Activated effector memory CD4-positive, alpha-beta T cell treated with anti-CD3 and anti-CD28 coated beads, Interleukin-2, amount 50 U/mL, for 16 hours (primary cell): ENCODE measurements around the gene CMC1.
"Not testable (repeated sequence)": the region's sequence is repeated elsewhere in the genome, so short reads cannot be mapped to it uniquely, and the experiment has no call there.

Experiments used
- DNase-seq: peaks from one replicate; pipeline ENCODE4 v3.0.0-alpha.2; 2020

CMC1 gene

GRCh38 chr3:28247286-28247685 lies 5.9 kb downstream of the CMC1 start:
- no peak for DNase-seq

GRCh38 chr3:28250999-28251398 lies 9.6 kb downstream of the CMC1 start:
- no peak for DNase-seq

GRCh38 chr3:28252001-28252431 lies 10.6 kb downstream of the CMC1 start:
- no peak for DNase-seq

- no peak for DNase-seq
These were observed 11.8 kb downstream of the CMC1 start for GRCh38 chr3:28253040-28253715.

GRCh38 chr3:28262001-28262400 lies 20.6 kb downstream of the CMC1 start:
- no peak for DNase-seq

GRCh38 chr3:28265641-28266040 lies 24.2 kb downstream of the CMC1 start:
- no peak for DNase-seq

GRCh38 chr3:28267984-28268849 lies 26.8 kb downstream of the CMC1 start:
- no peak for DNase-seq

- no peak for DNase-seq
These were observed 27.6 kb downstream of the CMC1 start for GRCh38 chr3:28268989-28269388.

- not testable (repeated sequence) for DNase-seq
These were observed 28.5 kb downstream of the CMC1 start for GRCh38 chr3:28269884-28270283.

GRCh38 chr3:28273837-28274236 lies 32.4 kb downstream of the CMC1 start:
- no peak for DNase-seq

- DNase-seq = no peak
These were observed 37.5 kb downstream of the CMC1 start for GRCh38 chr3:28278918-28279317.

GRCh38 chr3:28279770-28280169 lies 38.4 kb downstream of the CMC1 start:
- no peak for DNase-seq

GRCh38 chr3:28280781-28281180 lies 39.4 kb downstream of the CMC1 start:
- no peak for DNase-seq

- no peak for DNase-seq
These were observed 45.2 kb downstream of the CMC1 start for GRCh38 chr3:28286595-28286994.

GRCh38 chr3:28287046-28287445 lies 45.6 kb downstream of the CMC1 start:
- no peak for DNase-seq

- DNase-seq = no peak
These were observed 49.5 kb downstream of the CMC1 start for GRCh38 chr3:28290863-28291300.

GRCh38 chr3:28291577-28291976 lies 50.2 kb downstream of the CMC1 start:
- DNase-seq = no peak

GRCh38 chr3:28292622-28293021 lies 51.2 kb downstream of the CMC1 start:
- no peak for DNase-seq

GRCh38 chr3:28294667-28295413 lies 53.4 kb downstream of the CMC1 start:
- no peak for DNase-seq

GRCh38 chr3:28295898-28296490 lies 54.6 kb downstream of the CMC1 start:
- no peak for DNase-seq

GRCh38 chr3:28299705-28300104 lies 58.3 kb downstream of the CMC1 start:
- DNase-seq = no peak

- no peak for DNase-seq
These were observed 59.0 kb downstream of the CMC1 start for GRCh38 chr3:28300345-28300962.

- no peak for DNase-seq
These were observed 60.3 kb downstream of the CMC1 start for GRCh38 chr3:28301688-28302087.
